NCI-H1436 treated with DMSO at 0.1 percent for 48 hours (cell line): Measurements from ENCODE around the gene MRPS11.
"Not testable (repeated sequence)": the region's sequence is repeated elsewhere in the genome, so short reads cannot be mapped to it uniquely, and the experiment has no call there.

Experiments
- DNase-seq: peaks from one replicate; lab custom pipeline; 2025; lab: John Stamatoyannopoulos, UW

MRPS11 gene

GRCh38 chr15:88454867-88455810 lies 12.4 kb upstream of the MRPS11 start:
- DNase-seq, result no peak

GRCh38 chr15:88456733-88457132 lies 10.8 kb upstream of the MRPS11 start:
- DNase-seq, result no peak

- DNase-seq, result no peak
Observed at GRCh38 chr15:88463870-88464532, 3.5 kb upstream of the MRPS11 start.

- no peak for DNase-seq
Observed at GRCh38 chr15:88465633-88466224, 1.8 kb upstream of the MRPS11 start.

GRCh38 chr15:88467935-88468528 lies 524 bp downstream of the MRPS11 start:
- no peak for DNase-seq

- DNase-seq, result not testable (repeated sequence)
Observed at GRCh38 chr15:88468721-88469120, 1.2 kb downstream of the MRPS11 start.

GRCh38 chr15:88469321-88469720 lies 1.8 kb downstream of the MRPS11 start:
- no peak for DNase-seq

GRCh38 chr15:88470625-88471372 lies 3.3 kb downstream of the MRPS11 start:
- DNase-seq, result no peak

- DNase-seq, result no peak
Observed at GRCh38 chr15:88472225-88472624, 4.7 kb downstream of the MRPS11 start.

GRCh38 chr15:88473661-88474293 lies 6.3 kb downstream of the MRPS11 start:
- DNase-seq, result not testable (repeated sequence)

GRCh38 chr15:88476635-88477060 lies 9.1 kb downstream of the MRPS11 start:
- DNase-seq, result no peak

GRCh38 chr15:88477126-88477525 lies 9.6 kb downstream of the MRPS11 start:
- DNase-seq, result no peak

GRCh38 chr15:88477904-88478303 lies 10.4 kb downstream of the MRPS11 start:
- no peak for DNase-seq

- no peak for DNase-seq
Observed at GRCh38 chr15:88479169-88479568, 11.7 kb downstream of the MRPS11 start.

- DNase-seq, result no peak
Observed at GRCh38 chr15:88480981-88481380, 13.5 kb downstream of the MRPS11 start.

- no peak for DNase-seq
Observed at GRCh38 chr15:88482263-88482662, 14.8 kb downstream of the MRPS11 start.

GRCh38 chr15:88484682-88485331 lies 17.3 kb downstream of the MRPS11 start:
- DNase-seq, result no peak

GRCh38 chr15:88487178-88487795 lies 19.8 kb downstream of the MRPS11 start:
- no peak for DNase-seq

- DNase-seq, result no peak
Observed at GRCh38 chr15:88487796-88488523, 20.5 kb downstream of the MRPS11 start.
